OCI-LY1 (cell line): ENCODE measurements around the gene MAN2B1.
"Not testable (repeated sequence)": the region's sequence is repeated elsewhere in the genome, so short reads cannot be mapped to it uniquely, and the experiment has no call there.

Experiments used
- H2AFZ ChIP-seq: fragments of 200-600 bp; sonication (generic), shearing (Covaris generic); 2 replicates; pipeline ENCODE4 v1.6.0; 2014; ENCODE audit warnings: antibody characterized with exemption, mild to moderate bottlenecking, low read length
- H3F3A ChIP-seq: fragments of 200-600 bp; sonication (generic), shearing (Covaris generic); 2 replicates; pipeline ENCODE4 v1.6.0; 2014; ENCODE audit warnings: mild to moderate bottlenecking, antibody characterized with exemption, low read length, moderate library complexity; ENCODE audit not compliant: insufficient read depth
- H3K27ac ChIP-seq: fragments of 200-600 bp; sonication (generic); 2 replicates; pipeline ENCODE4 v1.5.1; 2014; ENCODE audit warnings: low read length, mixed run types, mild to moderate bottlenecking, low read depth; ENCODE audit not compliant: poor library complexity, severe bottlenecking
- H3K27me3 ChIP-seq: fragments of 200-600 bp; sonication (generic); 2 replicates; pipeline ENCODE4 v1.6.0; 2014; ENCODE audit warnings: antibody characterized with exemption, mild to moderate bottlenecking, low read length, moderate library complexity; ENCODE audit not compliant: insufficient read depth
- H3K36me3 ChIP-seq: fragments of 200-600 bp; sonication (generic); 2 replicates; pipeline ENCODE4 v1.6.1; 2014; ENCODE audit warnings: mild to moderate bottlenecking, antibody characterized with exemption, low read length, moderate library complexity, mixed read lengths; ENCODE audit not compliant: insufficient read depth
- H3K4me1 ChIP-seq: fragments of 200-600 bp; sonication (generic); 2 replicates; pipeline ENCODE4 v1.5.1; 2014; ENCODE audit warnings: mild to moderate bottlenecking, low read length, moderate library complexity; ENCODE audit not compliant: insufficient read depth, severe bottlenecking
- H3K4me2 ChIP-seq: fragments of 200-600 bp; sonication (generic), shearing (Covaris generic); 2 replicates; pipeline ENCODE4 v1.6.1; 2014; ENCODE audit warnings: low read length
- H3K4me3 ChIP-seq: fragments of 200-600 bp; sonication (generic); 2 replicates; pipeline ENCODE4 v1.5.1; 2014; ENCODE audit warnings: low read length, low read depth, mild to moderate bottlenecking, mixed read lengths; ENCODE audit not compliant: poor library complexity, severe bottlenecking
- H3K79me2 ChIP-seq: fragments of 200-600 bp; shearing (Covaris generic); 2 replicates; pipeline ENCODE4 v1.6.1; 2016; ENCODE audit warnings: mixed run types, low read length, mixed read lengths; ENCODE audit not compliant: insufficient read depth
- H3K9ac ChIP-seq: fragments of 200-600 bp; sonication (generic), shearing (Covaris generic); 2 replicates; pipeline ENCODE4 v1.6.1; 2014; ENCODE audit warnings: mild to moderate bottlenecking, low read length, mixed read lengths
- H3K9me2 ChIP-seq: fragments of 200-600 bp; sonication (generic), shearing (Covaris generic); 2 replicates; pipeline ENCODE4 v1.6.1; 2014; ENCODE audit warnings: low read depth, mild to moderate bottlenecking, low read length, mixed read lengths
- H3K9me3 ChIP-seq: fragments of 200-600 bp; shearing (Covaris generic); 2 replicates; pipeline ENCODE4 v1.6.1; 2014; ENCODE audit warnings: low read length, mixed read lengths
- H4K20me1 ChIP-seq: fragments of 200-600 bp; sonication (generic), shearing (Covaris generic); 2 replicates; pipeline ENCODE4 v1.6.0; 2016; ENCODE audit warnings: mild to moderate bottlenecking, low read length; ENCODE audit not compliant: insufficient read depth
- EZH2 ChIP-seq: fragments of 200-600 bp; sonication (generic), shearing (Covaris generic); IDR thresholded peaks from 2 replicates; pipeline ENCODE4 v1.8.0; 2017; ENCODE audit warnings: borderline replicate concordance, mixed run types, mild to moderate bottlenecking, antibody characterized with exemption, low read length, moderate library complexity, mixed read lengths
- TF ChIP-seq, protein P1 (sequence below): fragments of 200-600 bp; sonication (generic), shearing (Covaris generic); IDR thresholded peaks from 2 replicates; pipeline ENCODE4 v1.5.1; 2017; ENCODE audit warnings: mild to moderate bottlenecking, antibody characterized with exemption, low read length, moderate library complexity, mixed read lengths

MAN2B1 gene

GRCh38 chr19:12666265-12667048 lies at the start of gene MAN2B1, which contains the start of gene WDR83:
Gene MAN2B1 (minus strand): TSS chr19:12666742. CDS start chr19:12666701, 41 bp downstream.
Gene WDR83 (plus strand): TSS chr19:12666807. CDS start chr19:12669791, 2,984 bp downstream.
- Histone ChIP-seq H3K9me3 (no peaks in the 10 kb centered on the region), H2AFZ (no peak within 1 kb of the TSS), H3K9me2 (no peaks in the 10 kb centered on the region), H3F3A (no peaks in the 10 kb centered on the region), H3K36me3 (peaks cover 32% of the 10 kb centered on the region), H3K4me1 (peaks cover 43% of the 10 kb centered on the region), H3K4me3 (peak within 1 kb of the TSS; percentile 87), H3K4me2 (peak within 1 kb of the TSS; percentile 93), H3K9ac (peak within 1 kb of the TSS; percentile 81), H4K20me1 (no peaks in the 10 kb centered on the region), H3K27me3 (no peaks in the 10 kb centered on the region), H3K79me2 (no peaks in the 10 kb centered on the region), H3K27ac (peak within 1 kb of the TSS; percentile 78)
- TF ChIP-seq EZH2: no peak
- TF ChIP-seq, protein P1, sequence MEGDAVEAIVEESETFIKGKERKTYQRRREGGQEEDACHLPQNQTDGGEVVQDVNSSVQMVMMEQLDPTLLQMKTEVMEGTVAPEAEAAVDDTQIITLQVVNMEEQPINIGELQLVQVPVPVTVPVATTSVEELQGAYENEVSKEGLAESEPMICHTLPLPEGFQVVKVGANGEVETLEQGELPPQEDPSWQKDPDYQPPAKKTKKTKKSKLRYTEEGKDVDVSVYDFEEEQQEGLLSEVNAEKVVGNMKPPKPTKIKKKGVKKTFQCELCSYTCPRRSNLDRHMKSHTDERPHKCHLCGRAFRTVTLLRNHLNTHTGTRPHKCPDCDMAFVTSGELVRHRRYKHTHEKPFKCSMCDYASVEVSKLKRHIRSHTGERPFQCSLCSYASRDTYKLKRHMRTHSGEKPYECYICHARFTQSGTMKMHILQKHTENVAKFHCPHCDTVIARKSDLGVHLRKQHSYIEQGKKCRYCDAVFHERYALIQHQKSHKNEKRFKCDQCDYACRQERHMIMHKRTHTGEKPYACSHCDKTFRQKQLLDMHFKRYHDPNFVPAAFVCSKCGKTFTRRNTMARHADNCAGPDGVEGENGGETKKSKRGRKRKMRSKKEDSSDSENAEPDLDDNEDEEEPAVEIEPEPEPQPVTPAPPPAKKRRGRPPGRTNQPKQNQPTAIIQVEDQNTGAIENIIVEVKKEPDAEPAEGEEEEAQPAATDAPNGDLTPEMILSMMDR: no peak

DNA sequence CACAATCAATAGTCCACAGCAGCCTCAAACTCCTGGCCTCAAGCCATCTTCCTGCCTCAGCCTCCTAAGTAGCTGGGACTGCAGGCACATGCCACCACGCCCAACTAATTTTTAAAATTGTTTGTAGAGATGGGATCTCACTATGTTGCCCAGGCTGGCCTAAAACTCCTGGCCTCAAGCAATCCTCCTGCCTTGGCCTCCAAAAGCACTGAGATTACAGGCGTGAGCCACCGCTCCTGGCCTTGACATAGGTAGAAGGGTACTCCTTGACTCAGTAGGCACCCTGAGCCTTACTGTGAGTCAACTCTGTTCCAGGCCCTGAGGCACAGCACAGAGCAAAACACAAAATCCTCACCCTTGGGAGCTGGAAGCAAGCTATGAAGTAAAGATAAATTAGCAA lies 49.4 kb upstream of the MAN2B1 start:
- Histone ChIP-seq H3F3A (no peaks in the 10 kb centered on the region), H3K36me3 (peaks cover 89% of the 10 kb centered on the region)
- TF ChIP-seq, protein P1: no peak
- TF ChIP-seq EZH2: no peak

DNA sequence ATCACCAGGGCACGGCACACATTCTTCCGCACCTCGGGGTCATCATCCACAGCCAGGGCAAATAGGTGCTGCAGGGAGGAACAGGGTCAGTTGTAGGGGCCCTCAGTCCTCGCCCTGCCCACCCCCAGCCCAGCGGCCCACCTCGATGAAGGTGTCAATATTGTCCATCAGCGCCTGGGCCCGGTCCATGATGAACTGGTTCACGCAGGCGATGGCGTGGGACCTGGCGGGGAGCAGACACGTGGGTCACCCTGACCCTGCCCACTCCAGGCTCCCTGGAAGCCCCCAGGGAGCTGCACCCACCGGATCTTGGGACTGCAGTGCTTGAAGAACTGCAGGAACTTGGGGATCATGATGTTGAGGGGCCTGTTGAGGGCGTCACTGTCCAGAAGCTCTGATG lies 48.6 kb upstream of the MAN2B1 start:
- Histone ChIP-seq H2AFZ (no peak overlapping the region), H3K9ac (no peak overlapping the region), H3K36me3 (peaks cover 90% of the 10 kb centered on the region)

More for the DNA sequence above, 49.4 kb upstream of the MAN2B1 start:
- H3K9me2 ChIP-seq: no peaks in the 10 kb centered on the region
- H3K9me3 ChIP-seq: no peaks in the 10 kb centered on the region
- H3K79me2 ChIP-seq: peaks cover 29% of the 10 kb centered on the region
- H3K4me3 ChIP-seq: no peak overlapping the region
- H2AFZ ChIP-seq: no peak overlapping the region
- no peak overlapping the region for H3K4me2 ChIP-seq
- H4K20me1 ChIP-seq: no peaks in the 10 kb centered on the region
- H3K9ac ChIP-seq: no peak overlapping the region
- H3K27ac ChIP-seq: no peak overlapping the region
- H3K4me1 ChIP-seq: peaks cover 8% of the 10 kb centered on the region
- no peaks in the 10 kb centered on the region for H3K27me3 ChIP-seq

DNA sequence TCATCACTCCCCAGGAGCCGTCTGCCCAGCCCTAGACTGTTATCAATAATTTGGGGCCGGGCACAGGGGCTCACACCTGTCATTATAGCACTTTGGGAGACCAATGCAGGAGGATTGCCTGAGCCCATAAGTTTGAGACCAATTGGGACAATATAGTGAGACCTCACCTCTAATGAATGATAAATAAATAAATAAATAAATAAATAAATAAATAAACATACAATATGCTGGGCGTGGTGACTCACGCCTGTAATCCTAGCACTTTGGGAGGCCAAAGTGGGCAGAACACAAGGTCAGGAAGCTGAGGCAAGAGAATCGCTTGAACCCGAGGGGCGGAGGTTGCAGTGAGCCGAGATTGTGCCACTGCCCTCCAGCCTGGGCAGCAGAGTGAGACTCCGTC lies 46.8 kb upstream of the MAN2B1 start:
- H3K4me3 ChIP-seq: not testable (repeated sequence)

More for the DNA sequence above, 48.6 kb upstream of the MAN2B1 start:
- H3K4me1 ChIP-seq: peaks cover under 1% of the 10 kb centered on the region
- no peak for TF ChIP-seq EZH2
- TF ChIP-seq, protein P1: no peak
- no peak overlapping the region for H3K4me3 ChIP-seq
- no peaks in the 10 kb centered on the region for H3F3A ChIP-seq
- no peaks in the 10 kb centered on the region for H4K20me1 ChIP-seq
- H3K4me2 ChIP-seq: no peak overlapping the region
- H3K79me2 ChIP-seq: peaks cover 21% of the 10 kb centered on the region
- no peak overlapping the region for H3K27ac ChIP-seq
- no peaks in the 10 kb centered on the region for H3K9me2 ChIP-seq
- H3K9me3 ChIP-seq: no peaks in the 10 kb centered on the region
- H3K27me3 ChIP-seq: no peaks in the 10 kb centered on the region

GRCh38 chr19:12712077-12712476 lies 45.5 kb upstream of the MAN2B1 start:
- H4K20me1 ChIP-seq, H3K4me2 ChIP-seq, H3K4me1 ChIP-seq, H3K9me3 ChIP-seq, H3K27ac ChIP-seq, H3K79me2 ChIP-seq, H2AFZ ChIP-seq, H3F3A ChIP-seq, H3K9me2 ChIP-seq, H3K27me3 ChIP-seq, H3K9ac ChIP-seq, H3K4me3 ChIP-seq: not testable (repeated sequence)
- H3K36me3 ChIP-seq: peaks cover 89% of the 10 kb centered on the region

More for the DNA sequence above, 46.8 kb upstream of the MAN2B1 start:
- H3K9me2 ChIP-seq, H3K9ac ChIP-seq, H4K20me1 ChIP-seq, H2AFZ ChIP-seq, H3K27ac ChIP-seq, H3K4me2 ChIP-seq, H3K9me3 ChIP-seq, H3K27me3 ChIP-seq, H3F3A ChIP-seq, H3K79me2 ChIP-seq, H3K4me1 ChIP-seq: not testable (repeated sequence)
- H3K36me3 ChIP-seq: peaks cover 93% of the 10 kb centered on the region
